22Rv1 (cell line): Measurements from ENCODE around the gene MTPN.

ENCODE experiments used
- H3K27ac ChIP-seq: fragments of 450-650 bp; 2 replicates; pipeline ENCODE4 v1.5.1; 2017
- CTCF ChIP-seq: fragments of 450-650 bp; IDR thresholded peaks from 2 replicates; pipeline ENCODE4 v1.5.1; 2017; ENCODE audit warnings: mild to moderate bottlenecking
- ZFX ChIP-seq: fragments of 450-650 bp; IDR thresholded peaks from 2 replicates; pipeline ENCODE4 v1.6.1; 2017; ENCODE audit warnings: antibody characterized with exemption, borderline replicate concordance

MTPN gene

GRCh38 chr7:135900065-135900546 lies 77.1 kb downstream of the MTPN start:
- no peak overlapping the region for H3K27ac ChIP-seq
- TF ChIP-seq CTCF (no peak), ZFX (no peak)

- H3K27ac ChIP-seq = no peak overlapping the region
- no peak for TF ChIP-seq CTCF
- TF ChIP-seq ZFX = no peak
These were observed 77.6 kb downstream of the MTPN start for GRCh38 chr7:135899458-135900064.

GRCh38 chr7:135898226-135898625 lies 78.9 kb downstream of the MTPN start:
- no peak overlapping the region for H3K27ac ChIP-seq
- TF ChIP-seq ZFX (no peak), CTCF (no peak)

GRCh38 chr7:135894816-135895215 lies 82.3 kb downstream of the MTPN start:
- TF ChIP-seq CTCF = no peak

GRCh38 chr7:135889823-135890222 lies 87.3 kb downstream of the MTPN start:
- TF ChIP-seq CTCF (no peak), ZFX (no peak)

More at GRCh38 chr7:135894816-135895215, 82.3 kb downstream of the MTPN start:
- H3K27ac ChIP-seq = no peak overlapping the region

GRCh38 chr7:135888740-135889139 lies 88.4 kb downstream of the MTPN start:
- TF ChIP-seq ZFX (no peak), CTCF (no peak)

More at GRCh38 chr7:135889823-135890222, 87.3 kb downstream of the MTPN start:
- no peak overlapping the region for H3K27ac ChIP-seq

GRCh38 chr7:135886345-135887132 lies 90.6 kb downstream of the MTPN start:
- no peak for TF ChIP-seq CTCF
- TF ChIP-seq ZFX = no peak
- no peak overlapping the region for H3K27ac ChIP-seq

More at GRCh38 chr7:135888740-135889139, 88.4 kb downstream of the MTPN start:
- H3K27ac ChIP-seq = no peak overlapping the region
